ENCODE results near the gene ADGRV1.

DNA sequence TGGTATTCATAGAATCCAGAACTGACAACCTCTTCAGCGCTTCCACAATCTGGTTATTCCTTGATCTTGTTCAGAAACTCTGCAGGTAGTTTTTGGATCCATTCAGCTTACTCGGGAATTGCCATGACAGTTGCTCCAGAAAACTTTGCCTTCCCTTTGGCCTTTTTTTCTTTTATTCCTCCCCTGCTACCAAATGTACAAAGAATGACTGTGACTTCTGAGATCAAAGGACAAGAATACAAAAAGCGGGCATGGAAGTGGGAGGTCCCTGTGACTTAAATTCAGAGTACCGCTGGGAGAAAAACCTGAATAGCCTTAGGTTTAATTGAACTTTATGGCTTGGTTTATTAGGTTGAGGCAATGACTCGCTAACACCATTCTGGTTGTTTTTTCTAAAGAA lies 59.5 kb downstream of the ADGRV1 start:
- TF ChIP-seq CTCF (IDR thresholded peaks at IDR 0.05; ENCODE audit: poor library complexity, severe bottlenecking) (no peak), RAD21 (conservative IDR thresholded peaks at IDR 0.05) (no peak), POLR2AphosphoS5 (IDR thresholded peaks at IDR 0.05) (no peak), EZH2 (IDR thresholded peaks at IDR 0.05; ENCODE audit: borderline replicate concordance, insufficient read depth, low read length, poor library complexity, severe bottlenecking) (no peak), EP300 (conservative IDR thresholded peaks at IDR 0.05; ENCODE audit: poor library complexity, severe bottlenecking) (no peak), MXI1 (conservative IDR thresholded peaks at IDR 0.05; ENCODE audit: poor library complexity, severe bottlenecking) (no peak)
- TF ChIP-seq, protein P1, sequence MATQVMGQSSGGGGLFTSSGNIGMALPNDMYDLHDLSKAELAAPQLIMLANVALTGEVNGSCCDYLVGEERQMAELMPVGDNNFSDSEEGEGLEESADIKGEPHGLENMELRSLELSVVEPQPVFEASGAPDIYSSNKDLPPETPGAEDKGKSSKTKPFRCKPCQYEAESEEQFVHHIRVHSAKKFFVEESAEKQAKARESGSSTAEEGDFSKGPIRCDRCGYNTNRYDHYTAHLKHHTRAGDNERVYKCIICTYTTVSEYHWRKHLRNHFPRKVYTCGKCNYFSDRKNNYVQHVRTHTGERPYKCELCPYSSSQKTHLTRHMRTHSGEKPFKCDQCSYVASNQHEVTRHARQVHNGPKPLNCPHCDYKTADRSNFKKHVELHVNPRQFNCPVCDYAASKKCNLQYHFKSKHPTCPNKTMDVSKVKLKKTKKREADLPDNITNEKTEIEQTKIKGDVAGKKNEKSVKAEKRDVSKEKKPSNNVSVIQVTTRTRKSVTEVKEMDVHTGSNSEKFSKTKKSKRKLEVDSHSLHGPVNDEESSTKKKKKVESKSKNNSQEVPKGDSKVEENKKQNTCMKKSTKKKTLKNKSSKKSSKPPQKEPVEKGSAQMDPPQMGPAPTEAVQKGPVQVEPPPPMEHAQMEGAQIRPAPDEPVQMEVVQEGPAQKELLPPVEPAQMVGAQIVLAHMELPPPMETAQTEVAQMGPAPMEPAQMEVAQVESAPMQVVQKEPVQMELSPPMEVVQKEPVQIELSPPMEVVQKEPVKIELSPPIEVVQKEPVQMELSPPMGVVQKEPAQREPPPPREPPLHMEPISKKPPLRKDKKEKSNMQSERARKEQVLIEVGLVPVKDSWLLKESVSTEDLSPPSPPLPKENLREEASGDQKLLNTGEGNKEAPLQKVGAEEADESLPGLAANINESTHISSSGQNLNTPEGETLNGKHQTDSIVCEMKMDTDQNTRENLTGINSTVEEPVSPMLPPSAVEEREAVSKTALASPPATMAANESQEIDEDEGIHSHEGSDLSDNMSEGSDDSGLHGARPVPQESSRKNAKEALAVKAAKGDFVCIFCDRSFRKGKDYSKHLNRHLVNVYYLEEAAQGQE (IDR thresholded peaks at IDR 0.05; ENCODE audit: borderline replicate concordance): no peak

All from neural cell (in vitro differentiated cells).